ENCODE results near the gene TMEM158.

Gene TMEM158

GRCh38 chr3:45216021-45216609 is 10.0 kb downstream of the TMEM158 start:
- H3K36me3 ChIP-seq (ENCODE audit: control insufficient read depth in 1 of 2, insufficient read depth in 2 of 2, low read depth in 1 of 2, low read length in 2 of 2), result peaks cover 0 to 2% of the 10 kb centered on the region in 2 experiments
- no peak overlapping the region for H2BK120ac ChIP-seq (ENCODE audit: low read depth, low read length)
- H3K14ac ChIP-seq (ENCODE audit: low read length in 2 of 2), result no peak overlapping the region
- no peak overlapping the region for H2BK5ac ChIP-seq (ENCODE audit: low read depth, low read length, poor library complexity, severe bottlenecking)
- H3K4me1 ChIP-seq (ENCODE audit: control insufficient read depth, insufficient read depth, low read depth, low read length), result peaks cover 6% of the 10 kb centered on the region
- peak overlapping the region in 1 of 2 experiments; percentile 3 for H3K4ac ChIP-seq (ENCODE audit: low read depth in 1 of 2, low read length in 2 of 2)
- peak overlapping the region in 1 of 2 experiments; percentile 5 for H3K18ac ChIP-seq (ENCODE audit: low read depth in 1 of 2, low read length in 2 of 2)
- no peak overlapping the region for H2AFZ ChIP-seq (ENCODE audit: low read depth, low read length)
- H3K27ac ChIP-seq (ENCODE audit: low read length, poor library complexity, severe bottlenecking), result no peak overlapping the region
- no peak overlapping the region for H2AK5ac ChIP-seq (ENCODE audit: low read length, severe bottlenecking)
- no peak overlapping the region for H3K23ac ChIP-seq (ENCODE audit: low read length in 2 of 2)
- H3K9me3 ChIP-seq (ENCODE audit: control insufficient read depth, low read length), result no peaks in the 10 kb centered on the region
- no peak overlapping the region for H3K9ac ChIP-seq (ENCODE audit: low read length)
- no peaks in the 10 kb centered on the region for H3K27me3 ChIP-seq (ENCODE audit: control insufficient read depth in 1 of 2, insufficient read depth in 1 of 2, low read length in 2 of 2)
- no peak overlapping the region for H4K91ac ChIP-seq (ENCODE audit: low read length)
- H3K4me3 ChIP-seq (ENCODE audit: insufficient read depth in 1 of 2, low read depth in 1 of 2, low read length in 2 of 2), result no peak overlapping the region
- H2BK15ac ChIP-seq (ENCODE audit: low read depth, poor library complexity, severe bottlenecking), result no peak overlapping the region
- peak overlapping the region in 1 of 2 experiments; percentile 55 for H2BK12ac ChIP-seq (ENCODE audit: low read length in 2 of 2)
- no peaks in the 10 kb centered on the region for H3K79me1 ChIP-seq (replicated peaks; ENCODE audit: low read length, poor library complexity, severe bottlenecking)
- H4K8ac ChIP-seq (ENCODE audit: low read length), result no peak overlapping the region
- no peak for DNase-seq
- no peak overlapping the region for H3K4me2 ChIP-seq (ENCODE audit: low read length, poor library complexity, severe bottlenecking)
- whole genome bisulfite sequencing, result 91% methylated on average over 8 of the region's 10 CpGs

- Histone ChIP-seq H3K27me3 (ENCODE audit: control insufficient read depth in 1 of 2, insufficient read depth in 1 of 2, low read length in 2 of 2) (no peaks in the 10 kb centered on the region), H2BK15ac (ENCODE audit: low read depth, poor library complexity, severe bottlenecking) (no peak overlapping the region), H4K91ac (ENCODE audit: low read length) (no peak overlapping the region), H2AFZ (ENCODE audit: low read depth, low read length) (no peak overlapping the region), H3K36me3 (ENCODE audit: control insufficient read depth in 1 of 2, insufficient read depth in 2 of 2, low read depth in 1 of 2, low read length in 2 of 2) (peaks cover 0 to 2% of the 10 kb centered on the region in 2 experiments), H3K79me1 (replicated peaks; ENCODE audit: low read length, poor library complexity, severe bottlenecking) (no peaks in the 10 kb centered on the region), H2AK5ac (ENCODE audit: low read length, severe bottlenecking) (no peak overlapping the region), H3K27ac (ENCODE audit: low read length, poor library complexity, severe bottlenecking) (no peak overlapping the region), H3K4ac (ENCODE audit: low read depth in 1 of 2, low read length in 2 of 2) (peak overlapping the region in 1 of 2 experiments; percentile 3), H3K23ac (ENCODE audit: low read length in 2 of 2) (no peak overlapping the region), H3K14ac (ENCODE audit: low read length in 2 of 2) (peak overlapping the region in 1 of 2 experiments; percentile 16), H3K4me1 (ENCODE audit: control insufficient read depth, insufficient read depth, low read depth, low read length) (peaks cover 8% of the 10 kb centered on the region), H4K8ac (ENCODE audit: low read length) (no peak overlapping the region), H2BK5ac (ENCODE audit: low read depth, low read length, poor library complexity, severe bottlenecking) (no peak overlapping the region), H3K4me3 (ENCODE audit: insufficient read depth in 1 of 2, low read depth in 1 of 2, low read length in 2 of 2) (no peak overlapping the region), H2BK120ac (ENCODE audit: low read depth, low read length) (no peak overlapping the region), H3K9ac (ENCODE audit: low read length) (no peak overlapping the region), H3K18ac (ENCODE audit: low read depth in 1 of 2, low read length in 2 of 2) (peak overlapping the region in 1 of 2 experiments; percentile 6), H3K4me2 (ENCODE audit: low read length, poor library complexity, severe bottlenecking) (no peak overlapping the region), H3K9me3 (ENCODE audit: control insufficient read depth, low read length) (no peaks in the 10 kb centered on the region), H2BK12ac (ENCODE audit: low read length in 2 of 2) (no peak overlapping the region)
- 87% methylated on average over 4 of the region's 4 CpGs for WGBS
- no peak for DNase-seq
Observed at GRCh38 chr3:45215466-45215865, 10.6 kb downstream of the TMEM158 start.

- Histone ChIP-seq H3K9ac (ENCODE audit: low read length) (peak overlapping the region; percentile 7), H3K36me3 (ENCODE audit: control insufficient read depth in 1 of 2, insufficient read depth in 2 of 2, low read depth in 1 of 2, low read length in 2 of 2) (peaks cover 0 to 2% of the 10 kb centered on the region in 2 experiments), H2BK15ac (ENCODE audit: low read depth, poor library complexity, severe bottlenecking) (no peak overlapping the region), H3K4me2 (ENCODE audit: low read length, poor library complexity, severe bottlenecking) (no peak overlapping the region), H2BK12ac (ENCODE audit: low read length in 2 of 2) (peak overlapping the region in 1 of 2 experiments; percentile 17), H3K79me1 (replicated peaks; ENCODE audit: low read length, poor library complexity, severe bottlenecking) (no peaks in the 10 kb centered on the region), H3K27me3 (ENCODE audit: control insufficient read depth in 1 of 2, insufficient read depth in 1 of 2, low read length in 2 of 2) (no peaks in the 10 kb centered on the region), H4K91ac (ENCODE audit: low read length) (no peak overlapping the region), H2AK5ac (ENCODE audit: low read length, severe bottlenecking) (no peak overlapping the region), H2BK5ac (ENCODE audit: low read depth, low read length, poor library complexity, severe bottlenecking) (no peak overlapping the region), H2BK120ac (ENCODE audit: low read depth, low read length) (no peak overlapping the region), H3K4me3 (ENCODE audit: insufficient read depth in 1 of 2, low read depth in 1 of 2, low read length in 2 of 2) (no peak overlapping the region), H2AFZ (ENCODE audit: low read depth, low read length) (no peak overlapping the region), H3K27ac (ENCODE audit: low read length, poor library complexity, severe bottlenecking) (no peak overlapping the region), H3K9me3 (ENCODE audit: control insufficient read depth, low read length) (no peaks in the 10 kb centered on the region), H3K4me1 (ENCODE audit: control insufficient read depth, insufficient read depth, low read depth, low read length) (peaks cover 9% of the 10 kb centered on the region), H3K14ac (ENCODE audit: low read length in 2 of 2) (no peak overlapping the region), H3K23ac (ENCODE audit: low read length in 2 of 2) (no peak overlapping the region), H4K8ac (ENCODE audit: low read length) (no peak overlapping the region), H3K4ac (ENCODE audit: low read depth in 1 of 2, low read length in 2 of 2) (no peak overlapping the region), H3K18ac (ENCODE audit: low read depth in 1 of 2, low read length in 2 of 2) (peak overlapping the region in 1 of 2 experiments; percentile 6)
- DNase-seq, result no peak
- 68% methylated on average over 10 of the region's 10 CpGs for WGBS
Observed at GRCh38 chr3:45214061-45214680, 11.9 kb downstream of the TMEM158 start.

GRCh38 chr3:45212095-45212468 is 14.0 kb downstream of the TMEM158 start:
- H4K91ac ChIP-seq (ENCODE audit: low read length), result no peak overlapping the region
- H3K27me3 ChIP-seq (ENCODE audit: control insufficient read depth in 1 of 2, insufficient read depth in 1 of 2, low read length in 2 of 2), result no peaks in the 10 kb centered on the region
- H3K9ac ChIP-seq (ENCODE audit: low read length), result peak overlapping the region; percentile 19

More at GRCh38 chr3:45212095-45212468, 14.0 kb downstream of the TMEM158 start:
- H2AFZ ChIP-seq (ENCODE audit: low read depth, low read length), result no peak overlapping the region
- peak overlapping the region in 1 of 2 experiments; percentile 45 for H3K18ac ChIP-seq (ENCODE audit: low read depth in 1 of 2, low read length in 2 of 2)
- no peak overlapping the region for H3K27ac ChIP-seq (ENCODE audit: low read length, poor library complexity, severe bottlenecking)
- no peak overlapping the region for H2AK5ac ChIP-seq (ENCODE audit: low read length, severe bottlenecking)
- no peak overlapping the region for H3K23ac ChIP-seq (ENCODE audit: low read length in 2 of 2)
- H3K9me3 ChIP-seq (ENCODE audit: control insufficient read depth, low read length), result no peaks in the 10 kb centered on the region
- DNase-seq, result peak; percentile 24
- H4K8ac ChIP-seq (ENCODE audit: low read length), result no peak overlapping the region
- H3K4me3 ChIP-seq (ENCODE audit: insufficient read depth in 1 of 2, low read depth in 1 of 2, low read length in 2 of 2), result no peak overlapping the region
- H2BK120ac ChIP-seq (ENCODE audit: low read depth, low read length), result no peak overlapping the region
- H2BK12ac ChIP-seq (ENCODE audit: low read length in 2 of 2), result peak overlapping the region in 1 of 2 experiments; percentile 62
- peaks cover 6% of the 10 kb centered on the region for H3K4me1 ChIP-seq (ENCODE audit: control insufficient read depth, insufficient read depth, low read depth, low read length)
- no peak overlapping the region for H3K14ac ChIP-seq (ENCODE audit: low read length in 2 of 2)
- no peaks in the 10 kb centered on the region for H3K36me3 ChIP-seq (ENCODE audit: control insufficient read depth in 1 of 2, insufficient read depth in 2 of 2, low read depth in 1 of 2, low read length in 2 of 2)
- no peak overlapping the region for H2BK15ac ChIP-seq (ENCODE audit: low read depth, poor library complexity, severe bottlenecking)
- H3K4ac ChIP-seq (ENCODE audit: low read depth in 1 of 2, low read length in 2 of 2), result peak overlapping the region in 1 of 2 experiments; percentile 57
- no peak overlapping the region for H3K4me2 ChIP-seq (ENCODE audit: low read length, poor library complexity, severe bottlenecking)
- no peak overlapping the region for H2BK5ac ChIP-seq (ENCODE audit: low read depth, low read length, poor library complexity, severe bottlenecking)
- WGBS, result 88% methylated on average over 10 of the region's 10 CpGs
- no peaks in the 10 kb centered on the region for H3K79me1 ChIP-seq (replicated peaks; ENCODE audit: low read length, poor library complexity, severe bottlenecking)
